Caco-2 (cell line): Measurements from ENCODE around the gene EVC2. TPM values are rescaled to one million over a fixed set of nuclear protein-coding genes. Genes with fewer than 3 reads are reported as not detected.

ENCODE experiments used
- BruUV-seq: library from RNA; stranded (reverse); fragments of 400-500 nt; replicated peaks from 2 replicates; lab custom pipeline; 2021; lab: Mats Ljungman, UMichigan
- CTCF ChIA-PET: fragments of 300-600 bp; sonication (Branson Sonifier 250); formaldehyde crosslinking; loops from one replicate; lab custom pipeline; 2022; ENCODE audit warnings: antibody characterized with exemption; lab: Charles Lee
- POLR2A ChIA-PET: fragments of 300-600 bp; sonication (Branson Sonifier 250); formaldehyde crosslinking; loops from one replicate; lab custom pipeline; 2022; ENCODE audit warnings: antibody characterized with exemption; lab: Charles Lee
- DNase-seq, 2 experiments: peaks; one replicate each; pipeline versions ENCODE4 v3.0.0 to v3.0.0-alpha.2; 2020 to 2022
- H3K27me3 ChIP-seq: replicated peaks from 2 replicates; pipeline ENCODE4 v1.6.0; 2011; ENCODE audit warnings: low read length; ENCODE audit not compliant: control insufficient read depth, insufficient read depth
- H3K36me3 ChIP-seq: 2 replicates; pipeline ENCODE4 v1.5.1; 2011; ENCODE audit warnings: low read length; ENCODE audit not compliant: control insufficient read depth, insufficient read depth
- H3K4me1 ChIP-seq: fragments of 250-450 bp; sonication (Bioruptor Pico); 2 replicates; pipeline ENCODE4 v1.5.1; 2020; ENCODE audit warnings: mild to moderate bottlenecking
- H3K4me3 ChIP-seq: 2 replicates; pipeline ENCODE4 v1.5.1; 2011; ENCODE audit warnings: low read depth, mild to moderate bottlenecking, control low read depth, low read length
- H3K9me3 ChIP-seq: fragments of 250-450 bp; sonication (Bioruptor Pico); 2 replicates; pipeline ENCODE4 v1.5.1; 2020; ENCODE audit warnings: mild to moderate bottlenecking, moderate library complexity
- H3K27ac Mint-ChIP-seq: one replicate; pipeline ENCODE4 v1.8.0; 2022; ENCODE audit warnings: mixed read lengths; ENCODE audit not compliant: unreplicated experiment
- H3K27me3 Mint-ChIP-seq: one replicate; pipeline ENCODE4 v1.8.0; 2022; ENCODE audit warnings: mixed read lengths; ENCODE audit not compliant: insufficient read depth, unreplicated experiment
- H3K36me3 Mint-ChIP-seq: one replicate; pipeline ENCODE4 v1.8.0; 2022; ENCODE audit warnings: mild to moderate bottlenecking, mixed read lengths; ENCODE audit not compliant: insufficient read depth, unreplicated experiment
- H3K4me1 Mint-ChIP-seq: one replicate; pipeline ENCODE4 v1.8.0; 2022; ENCODE audit warnings: low read depth, mixed read lengths; ENCODE audit not compliant: unreplicated experiment
- H3K4me3 Mint-ChIP-seq: one replicate; pipeline ENCODE4 v1.8.0; 2022; ENCODE audit warnings: mild to moderate bottlenecking, moderate library complexity, mixed read lengths; ENCODE audit not compliant: unreplicated experiment
- H3K9me3 Mint-ChIP-seq: one replicate; pipeline ENCODE4 v1.8.0; 2022; ENCODE audit warnings: mixed read lengths; ENCODE audit not compliant: unreplicated experiment
- intact Hi-C: fragments of 100-400 bp; cut with micrococcal nuclease; formaldehyde crosslinking; loops from one replicate; pipeline ENCODE4 v1.10.0; 2022; ENCODE audit not compliant: unreplicated experiment
- total RNA-seq: library from RNA; stranded (reverse); gene quantifications from 2 replicates; pipeline ENCODE4 v1.2.3, GENCODE V29; 2022
- TF ChIP-seq, protein P1 (sequence below), 2 experiments: fragments of 200-600 bp in 1 of 2; IDR thresholded peaks; 1 replicate in 1 of 2; 2 replicates in 1 of 2; pipeline versions ENCODE4 v1.5.1 to v1.8.0; 2011 to 2022; ENCODE audit warnings: antibody characterized with exemption in 1 of 2, control low read depth in 1 of 2, inconsistent platforms in 1 of 2, low read depth in 1 of 2, low read length in 1 of 2, mild to moderate bottlenecking in 1 of 2, moderate library complexity in 1 of 2; ENCODE audit not compliant: insufficient read depth in 1 of 2, severe bottlenecking in 1 of 2, unreplicated experiment in 1 of 2

The EVC2 gene
- total RNA-seq, 1 experiment from 2014 or later, result not detected

- no peaks in the 10 kb centered on the region for H3K36me3 Mint-ChIP-seq
- no peaks in the 10 kb centered on the region for H3K27me3 ChIP-seq
- TF ChIP-seq, protein P1, sequence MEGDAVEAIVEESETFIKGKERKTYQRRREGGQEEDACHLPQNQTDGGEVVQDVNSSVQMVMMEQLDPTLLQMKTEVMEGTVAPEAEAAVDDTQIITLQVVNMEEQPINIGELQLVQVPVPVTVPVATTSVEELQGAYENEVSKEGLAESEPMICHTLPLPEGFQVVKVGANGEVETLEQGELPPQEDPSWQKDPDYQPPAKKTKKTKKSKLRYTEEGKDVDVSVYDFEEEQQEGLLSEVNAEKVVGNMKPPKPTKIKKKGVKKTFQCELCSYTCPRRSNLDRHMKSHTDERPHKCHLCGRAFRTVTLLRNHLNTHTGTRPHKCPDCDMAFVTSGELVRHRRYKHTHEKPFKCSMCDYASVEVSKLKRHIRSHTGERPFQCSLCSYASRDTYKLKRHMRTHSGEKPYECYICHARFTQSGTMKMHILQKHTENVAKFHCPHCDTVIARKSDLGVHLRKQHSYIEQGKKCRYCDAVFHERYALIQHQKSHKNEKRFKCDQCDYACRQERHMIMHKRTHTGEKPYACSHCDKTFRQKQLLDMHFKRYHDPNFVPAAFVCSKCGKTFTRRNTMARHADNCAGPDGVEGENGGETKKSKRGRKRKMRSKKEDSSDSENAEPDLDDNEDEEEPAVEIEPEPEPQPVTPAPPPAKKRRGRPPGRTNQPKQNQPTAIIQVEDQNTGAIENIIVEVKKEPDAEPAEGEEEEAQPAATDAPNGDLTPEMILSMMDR (IDR thresholded peaks at IDR 0.05; ENCODE audit: insufficient read depth in 1 of 2, low read depth in 1 of 2, low read length in 1 of 2, severe bottlenecking in 1 of 2, unreplicated experiment in 1 of 2), result no peak
These were observed 163.1 kb downstream of the EVC2 start for GRCh38 chr4:5545271-5545670.

GRCh38 chr4:5544762-5545161, 163.6 kb downstream of the EVC2 start:
- H3K36me3 Mint-ChIP-seq, result no peaks in the 10 kb centered on the region
- H3K27ac Mint-ChIP-seq, result no peak overlapping the region
- ChIA-PET CTCF (no interaction called here), POLR2A (no interaction called here)
- H3K4me3 Mint-ChIP-seq, result no peak overlapping the region
- Histone ChIP-seq H3K4me1 (no peaks in the 10 kb centered on the region), H3K4me3 (no peak overlapping the region), H3K9me3 (no peaks in the 10 kb centered on the region), H3K36me3 (no peaks in the 10 kb centered on the region), H3K27me3 (no peaks in the 10 kb centered on the region)
- H3K27me3 Mint-ChIP-seq, result peaks cover 4% of the 10 kb centered on the region
- TF ChIP-seq, protein P1 (IDR thresholded peaks at IDR 0.05; ENCODE audit: insufficient read depth in 1 of 2, low read depth in 1 of 2, low read length in 1 of 2, severe bottlenecking in 1 of 2, unreplicated experiment in 1 of 2), result no peak
- H3K9me3 Mint-ChIP-seq, result peaks cover 4% of the 10 kb centered on the region
- H3K4me1 Mint-ChIP-seq, result no peaks in the 10 kb centered on the region
- intact Hi-C loops, result no loop called here
- BruUV-seq, result no TSS peak
- no peak for DNase-seq

More at GRCh38 chr4:5545271-5545670, 163.1 kb downstream of the EVC2 start:
- no peaks in the 10 kb centered on the region for H3K4me1 ChIP-seq
- BruUV-seq, result no TSS peak
- Mint-ChIP-seq H3K9me3 (peaks cover 9% of the 10 kb centered on the region), H3K27me3 (peaks cover 3% of the 10 kb centered on the region), H3K4me3 (no peak overlapping the region), H3K27ac (no peak overlapping the region), H3K4me1 (no peaks in the 10 kb centered on the region)
- intact Hi-C loops, result no loop called here
- DNase-seq, result no peak
- no peaks in the 10 kb centered on the region for H3K9me3 ChIP-seq
- no peaks in the 10 kb centered on the region for H3K36me3 ChIP-seq
- no peak overlapping the region for H3K4me3 ChIP-seq
- POLR2A ChIA-PET, result no interaction called here
- CTCF ChIA-PET, result no interaction called here

- ChIA-PET CTCF (no interaction called here), POLR2A (no interaction called here)
- Histone ChIP-seq H3K9me3 (no peaks in the 10 kb centered on the region), H3K4me3 (no peak overlapping the region), H3K27me3 (no peaks in the 10 kb centered on the region), H3K4me1 (no peaks in the 10 kb centered on the region), H3K36me3 (no peaks in the 10 kb centered on the region)
- H3K27ac Mint-ChIP-seq, result no peak overlapping the region
- H3K4me1 Mint-ChIP-seq, result no peaks in the 10 kb centered on the region
- intact Hi-C loops, result no loop called here
- H3K27me3 Mint-ChIP-seq, result peaks cover 6% of the 10 kb centered on the region
- no peak overlapping the region for H3K4me3 Mint-ChIP-seq
- TF ChIP-seq, protein P1 (IDR thresholded peaks at IDR 0.05; ENCODE audit: insufficient read depth in 1 of 2, low read depth in 1 of 2, low read length in 1 of 2, severe bottlenecking in 1 of 2, unreplicated experiment in 1 of 2), result no peak
- no peak for DNase-seq
- BruUV-seq, result no TSS peak
- H3K36me3 Mint-ChIP-seq, result no peaks in the 10 kb centered on the region
- no peaks in the 10 kb centered on the region for H3K9me3 Mint-ChIP-seq
These were observed 164.7 kb downstream of the EVC2 start for GRCh38 chr4:5543681-5544080.
